GM19023 (cell line): Measurements from ENCODE around the gene NR5A2.
"Not testable (repeated sequence)": the region's sequence is repeated elsewhere in the genome, so short reads cannot be mapped to it uniquely, and the experiment has no call there.

Experiments used
- ATAC-seq: cut with Tn5 transposase; IDR thresholded peaks from one replicate; pipeline ENCODE4 v1.9.1; 2021; ENCODE audit warnings: mild to moderate bottlenecking, moderate library complexity; ENCODE audit not compliant: unreplicated experiment

The NR5A2 gene

GRCh38 chr1:200187332-200187731, 159.8 kb downstream of the NR5A2 start:
- ATAC-seq, result not testable (repeated sequence)

- ATAC-seq, result no peak
Measured at GRCh38 chr1:200191993-200192392, 164.5 kb downstream of the NR5A2 start.

GRCh38 chr1:200194477-200194876, 167.0 kb downstream of the NR5A2 start:
- no peak for ATAC-seq

GRCh38 chr1:200198236-200198635, 170.7 kb downstream of the NR5A2 start:
- no peak for ATAC-seq

- ATAC-seq, result no peak
Measured at GRCh38 chr1:200205216-200205995, 177.9 kb downstream of the NR5A2 start.

GRCh38 chr1:200206340-200206739, 178.8 kb downstream of the NR5A2 start:
- no peak for ATAC-seq

- no peak for ATAC-seq
Measured at GRCh38 chr1:200206761-200207160, 179.3 kb downstream of the NR5A2 start.

GRCh38 chr1:200207711-200208126, 180.2 kb downstream of the NR5A2 start:
- peak; percentile 86 for ATAC-seq

GRCh38 chr1:200211157-200211556, 183.6 kb downstream of the NR5A2 start:
- ATAC-seq, result no peak

- no peak for ATAC-seq
Measured at GRCh38 chr1:200213392-200213791, 185.9 kb downstream of the NR5A2 start.

GRCh38 chr1:200213921-200214320, 186.4 kb downstream of the NR5A2 start:
- ATAC-seq, result no peak

- no peak for ATAC-seq
Measured at GRCh38 chr1:200215350-200215749, 187.8 kb downstream of the NR5A2 start.

- no peak for ATAC-seq
Measured at GRCh38 chr1:200217703-200218102, 190.2 kb downstream of the NR5A2 start.

- no peak for ATAC-seq
Measured at GRCh38 chr1:200221614-200222282, 194.2 kb downstream of the NR5A2 start.

- no peak for ATAC-seq
Measured at GRCh38 chr1:200223207-200223606, 195.7 kb downstream of the NR5A2 start.

- no peak for ATAC-seq
Measured at GRCh38 chr1:200223613-200224012, 196.1 kb downstream of the NR5A2 start.

GRCh38 chr1:200224315-200224714, 196.8 kb downstream of the NR5A2 start:
- ATAC-seq, result no peak

- no peak for ATAC-seq
Measured at GRCh38 chr1:200226268-200226968, 198.9 kb downstream of the NR5A2 start.

- no peak for ATAC-seq
Measured at GRCh38 chr1:200226969-200227303, 199.4 kb downstream of the NR5A2 start.
